Mammary epithelial cell (primary cell): ENCODE measurements around the gene NOC3L.

Experiments
- CTCF ChIP-seq, 2 donors: IDR thresholded peaks in 1 of 2; conservative IDR thresholded peaks in 1 of 2; 2 replicates each; pipeline ENCODE4 v1.5.1; 2011 to 2012; ENCODE audit warnings: inconsistent platforms in 2 of 2, low read length in 2 of 2, mild to moderate bottlenecking in 2 of 2, control low read depth in 1 of 2, low read depth in 1 of 2; ENCODE audit not compliant: insufficient read depth in 1 of 2; ENCODE audit errors: extremely low read depth in 1 of 2
- EZH2 ChIP-seq: IDR thresholded peaks from 2 replicates; pipeline ENCODE4 v1.6.1; 2012; ENCODE audit warnings: low read length, inconsistent platforms, borderline replicate concordance

GRCh38 chr10:94308866-94309265 lies 53.9 kb downstream of the NOC3L start:
- no peak for TF ChIP-seq CTCF (conservative IDR thresholded peaks at IDR 0.05 in 1 of 2, IDR thresholded peaks at IDR 0.05 in 1 of 2; ENCODE audit: extremely low read depth in 1 of 2, insufficient read depth in 1 of 2, low read depth in 1 of 2, low read length in 2 of 2)
- no peak for TF ChIP-seq EZH2
